Measurements from ENCODE around the gene B4GALT2.

B4GALT2 gene

GRCh38 chr1:44025816-44026215 is 46.8 kb downstream of the B4GALT2 start:
- no peak for DNase-seq

- no peak for DNase-seq
Observed at GRCh38 chr1:44027320-44027719, 48.3 kb downstream of the B4GALT2 start.

- DNase-seq: peak in 6 of 56 donors; percentile 40 to 82 (median 61)
Observed at GRCh38 chr1:44029260-44029910, 50.4 kb downstream of the B4GALT2 start.

GRCh38 chr1:44029911-44030604 is 51.0 kb downstream of the B4GALT2 start:
- peak in 54 of 56 donors; percentile 68 to 96 (median 90) for DNase-seq

GRCh38 chr1:44030605-44031251 is 51.7 kb downstream of the B4GALT2 start:
- DNase-seq: peak in 48 of 56 donors; percentile 45 to 91 (median 74)

- DNase-seq: peak in 20 of 56 donors; percentile 17 to 71 (median 40)
Observed at GRCh38 chr1:44031252-44032169, 52.5 kb downstream of the B4GALT2 start, which contains the start of gene SLC6A9. Gene SLC6A9, minus strand, starts transcription at chr1:44031462. Its CDS starts 7,185 bp downstream, at chr1:44024277.

GRCh38 chr1:44032170-44032790 is 53.3 kb downstream of the B4GALT2 start:
- no peak for DNase-seq

- DNase-seq: no peak
Observed at GRCh38 chr1:44033041-44033575, 54.1 kb downstream of the B4GALT2 start.

- peak in 1 of 56 donors; percentile 20 for DNase-seq
Observed at GRCh38 chr1:44033756-44034155, 54.7 kb downstream of the B4GALT2 start.

GRCh38 chr1:44034423-44034822 is 55.4 kb downstream of the B4GALT2 start:
- no peak for DNase-seq

- peak in 1 of 56 donors; percentile 16 for DNase-seq
Observed at GRCh38 chr1:44034976-44035716, 56.1 kb downstream of the B4GALT2 start.

GRCh38 chr1:44035726-44036408 is 56.9 kb downstream of the B4GALT2 start:
- peak in 10 of 56 donors; percentile 7 to 45 (median 22) for DNase-seq

GRCh38 chr1:44036409-44037139 is 57.6 kb downstream of the B4GALT2 start:
- DNase-seq: peak in 48 of 56 donors; percentile 23 to 87 (median 64)

GRCh38 chr1:44037154-44037553 is 58.1 kb downstream of the B4GALT2 start:
- DNase-seq: no peak

GRCh38 chr1:44038876-44039657 is 60.1 kb downstream of the B4GALT2 start:
- DNase-seq: no peak

GRCh38 chr1:44040418-44040817 is 61.4 kb downstream of the B4GALT2 start:
- no peak for DNase-seq
